DMS79 treated with DMSO at 0.1 percent for 48 hours (cell line): ENCODE data around the gene CABP4.
"Not testable (repeated sequence)": the region's sequence is repeated elsewhere in the genome, so short reads cannot be mapped to it uniquely, and the experiment has no call there.

Experiments
- DNase-seq: peaks from one replicate; lab custom pipeline; 2025; lab: John Stamatoyannopoulos, UW

Gene CABP4

GRCh38 chr11:67482275-67482826, 27.2 kb downstream of the CABP4 start:
- DNase-seq: no peak

GRCh38 chr11:67482827-67483798, 28.0 kb downstream of the CABP4 start, which contains the start of gene AIP:
TSS of gene AIP (plus strand) at chr11:67483026. CDS start at chr11:67483159, 133 bp downstream.
- peak; percentile 98 for DNase-seq

- DNase-seq: no peak
Observed at GRCh38 chr11:67483831-67484665, 28.9 kb downstream of the CABP4 start.

GRCh38 chr11:67484847-67485311, 29.7 kb downstream of the CABP4 start:
- no peak for DNase-seq

- not testable (repeated sequence) for DNase-seq
Observed at GRCh38 chr11:67485873-67486361, 30.8 kb downstream of the CABP4 start.

GRCh38 chr11:67486481-67487195, 31.5 kb downstream of the CABP4 start:
- DNase-seq: no peak

GRCh38 chr11:67489203-67489884, 34.2 kb downstream of the CABP4 start:
- DNase-seq: no peak

- no peak for DNase-seq
Observed at GRCh38 chr11:67489885-67490726, 35.0 kb downstream of the CABP4 start.

GRCh38 chr11:67490727-67491065, 35.5 kb downstream of the CABP4 start:
- DNase-seq: no peak

- no peak for DNase-seq
Observed at GRCh38 chr11:67491276-67492068, 36.3 kb downstream of the CABP4 start.

- no peak for DNase-seq
Observed at GRCh38 chr11:67492069-67492727, 37.0 kb downstream of the CABP4 start.

- DNase-seq: no peak
Observed at GRCh38 chr11:67492801-67493547, 37.8 kb downstream of the CABP4 start.

GRCh38 chr11:67493548-67494370, 38.6 kb downstream of the CABP4 start:
- DNase-seq: no peak

GRCh38 chr11:67494371-67495233, 39.4 kb downstream of the CABP4 start:
- DNase-seq: no peak

- no peak for DNase-seq
Observed at GRCh38 chr11:67495234-67496005, 40.3 kb downstream of the CABP4 start.
